H1 (cell line): ENCODE results near the gene RBM26. TPM values are rescaled to one million over a fixed set of nuclear protein-coding genes. Genes with fewer than 3 reads are reported as not detected.

Experiments used
- CTBP2 ChIP-seq: IDR thresholded peaks from 2 replicates; pipeline ENCODE4 v1.7.0; 2011; ENCODE audit warnings: borderline replicate concordance, mild to moderate bottlenecking, moderate library complexity, mixed read lengths, low read length; ENCODE audit not compliant: insufficient read depth, insufficient read length
- TCF12 ChIP-seq: IDR thresholded peaks from 2 replicates; pipeline ENCODE4 v1.6.1; 2011; ENCODE audit warnings: low read depth, mild to moderate bottlenecking, low read length
- polyA plus RNA-seq, 7 experiments: library from polyadenylated mRNA; depleted of rRNA in 3 of 7; stranded (reverse) in 5 of 7; unstranded in 2 of 7; fragments of >200 nt in 5 of 7; fragments of 200-250 nt in 2 of 7; gene quantifications; 1 replicate in 5 of 7; 2 replicates in 1 of 7; 4 replicates in 1 of 7; pipeline versions ENCODE4 v1.2.1 to v1.2.3, GENCODE V29; 2011 to 2013; ENCODE audit warnings: missing spikeins in 2 of 7, mixed read lengths in 2 of 7
- total RNA-seq: library from RNA; stranded (reverse); fragmentation: NEBNext Ultra II Directional; extraction: Animal tissue kit (Norgen Biotek cat#: 25700); gene quantifications from 2 replicates; pipeline ENCODE4 v1.2.1, GENCODE V29; 2021

Gene RBM26
- total and polyA plus RNA-seq, 2 of the 8 experiments (the other 6 are each of a cell fraction or from before 2014, with no cell fraction given), result 20.3 to 65.5 TPM

- TF ChIP-seq TCF12 (no peak), CTBP2 (no peak)
- TF ChIP-seq, all 59 proteins: peak for 0
Measured at GRCh38 chr13:79435561-79435990, 29.5 kb upstream of the RBM26 start (continued).
